Astrocyte (in vitro differentiated cells and primary cell): Measurements from ENCODE around the gene TOP1. TPM values are rescaled to one million over a fixed set of nuclear protein-coding genes. Genes with fewer than 3 reads are reported as not detected.

Source experiments
- DNase-seq: peaks from one replicate; pipeline ENCODE4 v3.0.0-alpha.2; 2010; ENCODE audit warnings: low read depth
- FAIRE-seq: peaks from 2 replicates; lab custom pipeline; 2011; peaks lifted over from hg19 to GRCh38; lab: Jason Lieb, UNC
- H2AFZ ChIP-seq: 2 replicates; pipeline ENCODE4 v1.6.0; 2012; ENCODE audit warnings: low read depth, low read length, inconsistent platforms
- H3K27ac ChIP-seq: 2 replicates; pipeline ENCODE4 v1.5.1; 2011; ENCODE audit warnings: low read depth, low read length, inconsistent platforms
- H3K27me3 ChIP-seq: 2 replicates; pipeline ENCODE4 v1.6.0; 2011; ENCODE audit warnings: low read length, inconsistent platforms; ENCODE audit not compliant: insufficient read depth
- H3K36me3 ChIP-seq: 2 replicates; pipeline ENCODE4 v1.5.1; 2011; ENCODE audit warnings: low read length, inconsistent platforms; ENCODE audit not compliant: insufficient read depth
- H3K4me1 ChIP-seq: 2 replicates; pipeline ENCODE4 v1.5.1; 2011; ENCODE audit warnings: low read length, inconsistent platforms; ENCODE audit not compliant: insufficient read depth
- H3K4me2 ChIP-seq: 2 replicates; pipeline ENCODE4 v1.6.0; 2012; ENCODE audit warnings: low read length, inconsistent platforms
- H3K4me3 ChIP-seq: 2 replicates; pipeline ENCODE4 v1.5.1; 2011; ENCODE audit warnings: low read depth, mild to moderate bottlenecking, low read length, inconsistent platforms; ENCODE audit not compliant: insufficient read depth
- H3K79me2 ChIP-seq: 2 replicates; pipeline ENCODE4 v1.6.0; 2012; ENCODE audit warnings: mild to moderate bottlenecking, low read length, inconsistent platforms; ENCODE audit not compliant: insufficient read depth
- H3K9ac ChIP-seq: 2 replicates; pipeline ENCODE4 v1.6.0; 2012; ENCODE audit warnings: mild to moderate bottlenecking, low read length, inconsistent platforms
- H3K9me3 ChIP-seq: 2 replicates; pipeline ENCODE4 v1.5.1; 2012; ENCODE audit warnings: low read depth, mild to moderate bottlenecking, low read length, inconsistent platforms; ENCODE audit not compliant: insufficient read depth
- H4K20me1 ChIP-seq: 2 replicates; pipeline ENCODE4 v1.6.0; 2012; ENCODE audit warnings: low read length, inconsistent platforms; ENCODE audit not compliant: insufficient read depth
- H3K27ac Mint-ChIP-seq: one replicate; pipeline ENCODE4 v1.8.0; 2021; ENCODE audit warnings: mild to moderate bottlenecking, mixed read lengths; ENCODE audit not compliant: unreplicated experiment
- H3K27me3 Mint-ChIP-seq: one replicate; pipeline ENCODE4 v1.8.0; 2021; ENCODE audit warnings: low read depth, mixed read lengths; ENCODE audit not compliant: unreplicated experiment
- H3K36me3 Mint-ChIP-seq: one replicate; pipeline ENCODE4 v1.8.0; 2021; ENCODE audit warnings: low read depth, mixed read lengths; ENCODE audit not compliant: unreplicated experiment
- H3K4me1 Mint-ChIP-seq: one replicate; pipeline ENCODE4 v1.8.0; 2021; ENCODE audit warnings: low read depth, mixed read lengths; ENCODE audit not compliant: unreplicated experiment
- H3K4me3 Mint-ChIP-seq: one replicate; pipeline ENCODE4 v1.8.0; 2021; ENCODE audit warnings: mild to moderate bottlenecking, moderate library complexity, mixed read lengths; ENCODE audit not compliant: unreplicated experiment
- H3K9me3 Mint-ChIP-seq: one replicate; pipeline ENCODE4 v1.8.0; 2021; ENCODE audit warnings: mild to moderate bottlenecking, mixed read lengths; ENCODE audit not compliant: unreplicated experiment
- CTCF ChIP-seq: IDR thresholded peaks from 2 replicates; pipeline ENCODE4 v1.5.1; 2011; ENCODE audit warnings: low read depth, mild to moderate bottlenecking, inconsistent platforms, low read length, moderate library complexity; ENCODE audit not compliant: insufficient read depth
- EZH2 ChIP-seq: IDR thresholded peaks from 2 replicates; pipeline ENCODE4 v1.6.1; 2012; ENCODE audit warnings: mild to moderate bottlenecking, low read length, inconsistent platforms; ENCODE audit not compliant: insufficient read depth
- total RNA-seq: library from RNA; stranded (reverse); gene quantifications from 2 replicates; pipeline ENCODE4 v1.2.1, GENCODE V29; 2021

The TOP1 gene
- total RNA-seq, 1 donor from 2014 or later: 63.5 TPM

- H3K36me3 Mint-ChIP-seq: peaks cover 4% of the 10 kb centered on the region
- Histone ChIP-seq H3K9me3 (no peaks in the 10 kb centered on the region), H3K27me3 (no peaks in the 10 kb centered on the region), H4K20me1 (peaks cover 49% of the 10 kb centered on the region), H3K4me2 (peak overlapping the region; percentile 96), H3K9ac (peak overlapping the region; percentile 94), H2AFZ (peak overlapping the region; percentile 65), H3K36me3 (no peaks in the 10 kb centered on the region), H3K4me3 (peak overlapping the region; percentile 75), H3K27ac (peak overlapping the region; percentile 91), H3K4me1 (peaks cover 42% of the 10 kb centered on the region), H3K79me2 (peaks cover 55% of the 10 kb centered on the region)
- TF ChIP-seq EZH2 (no peak), CTCF (no peak)
- H3K27ac Mint-ChIP-seq: peak overlapping the region; percentile 91
- FAIRE-seq (no peak), DNase-seq (peak; percentile 47)
- H3K27me3 Mint-ChIP-seq: no peaks in the 10 kb centered on the region
- H3K9me3 Mint-ChIP-seq: no peaks in the 10 kb centered on the region
- peaks cover 28% of the 10 kb centered on the region for H3K4me1 Mint-ChIP-seq
- peak overlapping the region; percentile 97 for H3K4me3 Mint-ChIP-seq
Measured at GRCh38 chr20:41137614-41138474, 109.2 kb downstream of the TOP1 start.

- Mint-ChIP-seq H3K36me3 (peaks cover 4% of the 10 kb centered on the region), H3K9me3 (no peaks in the 10 kb centered on the region), H3K27ac (peak overlapping the region; percentile 91), H3K27me3 (no peaks in the 10 kb centered on the region), H3K4me3 (peak overlapping the region; percentile 97), H3K4me1 (peaks cover 36% of the 10 kb centered on the region)
- peaks cover 63% of the 10 kb centered on the region for H3K79me2 ChIP-seq
- peaks cover 57% of the 10 kb centered on the region for H4K20me1 ChIP-seq
- no peak for FAIRE-seq
- H3K27me3 ChIP-seq: no peaks in the 10 kb centered on the region
- DNase-seq: no peak
- H3K4me3 ChIP-seq: peak overlapping the region; percentile 75
- H3K9ac ChIP-seq: peak overlapping the region; percentile 94
- no peaks in the 10 kb centered on the region for H3K9me3 ChIP-seq
- TF ChIP-seq CTCF (no peak), EZH2 (no peak)
- H3K27ac ChIP-seq: peak overlapping the region; percentile 91
- no peaks in the 10 kb centered on the region for H3K36me3 ChIP-seq
- no peak overlapping the region for H2AFZ ChIP-seq
- peak overlapping the region; percentile 96 for H3K4me2 ChIP-seq
- H3K4me1 ChIP-seq: peaks cover 42% of the 10 kb centered on the region
Measured at GRCh38 chr20:41138475-41139226, 110.0 kb downstream of the TOP1 start.
